ENCODE measurements around the gene SYCN.

The SYCN gene

DNA sequence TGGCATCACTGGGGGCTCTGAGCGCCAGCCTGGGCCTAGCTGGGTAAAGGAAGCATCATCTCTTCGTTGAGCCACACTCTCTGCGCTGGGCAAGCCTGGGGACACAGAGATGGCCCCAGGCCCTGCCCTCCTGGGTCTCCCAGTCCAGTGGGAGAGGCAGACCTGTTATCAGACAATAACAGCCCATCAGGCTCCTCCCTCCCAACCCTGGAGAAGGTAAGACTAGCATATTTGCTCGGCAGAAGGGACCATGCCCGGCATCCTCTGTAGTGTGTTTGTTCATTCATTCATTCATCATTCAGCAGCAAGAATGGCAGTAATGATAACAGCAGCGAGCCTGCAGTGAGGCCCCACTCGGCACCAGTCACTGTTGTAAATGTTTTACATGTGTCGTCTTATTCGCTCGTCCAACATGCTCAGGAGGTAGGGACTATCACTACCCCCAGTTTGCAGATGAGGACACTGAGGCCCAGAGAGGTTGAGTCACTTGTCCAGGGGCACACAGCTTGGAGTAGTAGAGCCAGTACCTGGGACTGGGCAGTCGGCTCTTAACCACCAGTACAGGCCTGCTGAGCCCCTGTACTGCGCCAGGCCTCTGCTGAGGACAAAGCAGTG lies 45.3 kb downstream of the SYCN start:
- Mint-ChIP-seq H3K4me3 (no peak overlapping the region), H3K4me1 (peaks cover 58% of the 10 kb centered on the region), H3K27me3 (no peaks in the 10 kb centered on the region), H3K27ac (peak overlapping the region in 1 of 2 donors; percentile 87), H3K9me3 (no peaks in the 10 kb centered on the region)
- no peak for DNase-seq
- ATAC-seq, result no peak

DNA sequence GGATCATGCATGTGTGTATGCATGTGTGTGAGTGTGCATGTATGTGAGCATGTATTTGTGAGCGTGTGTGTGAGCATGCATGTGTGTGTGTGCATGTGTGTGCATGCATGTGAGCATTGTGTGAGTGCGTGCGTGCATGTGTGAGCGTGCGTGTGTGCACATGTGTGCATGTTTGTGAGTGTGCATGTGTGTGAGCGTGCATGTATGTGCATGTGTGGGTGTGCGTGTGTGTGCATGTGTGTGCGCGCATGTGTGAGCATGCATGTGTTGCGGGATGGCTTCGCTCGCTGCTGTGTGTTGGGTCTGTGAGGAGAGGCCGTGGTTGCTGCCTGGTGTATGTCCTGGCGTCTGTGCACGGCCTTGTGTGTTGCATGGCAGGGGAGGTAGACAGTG lies 46.1 kb downstream of the SYCN start:
- ATAC-seq (no peak), DNase-seq (no peak)
- peaks cover 54% of the 10 kb centered on the region for H3K4me1 Mint-ChIP-seq
- no peaks in the 10 kb centered on the region for H3K27me3 Mint-ChIP-seq
- no peak overlapping the region for H3K4me3 Mint-ChIP-seq
- no peaks in the 10 kb centered on the region for H3K9me3 Mint-ChIP-seq
- no peak overlapping the region for H3K27ac Mint-ChIP-seq

DNA sequence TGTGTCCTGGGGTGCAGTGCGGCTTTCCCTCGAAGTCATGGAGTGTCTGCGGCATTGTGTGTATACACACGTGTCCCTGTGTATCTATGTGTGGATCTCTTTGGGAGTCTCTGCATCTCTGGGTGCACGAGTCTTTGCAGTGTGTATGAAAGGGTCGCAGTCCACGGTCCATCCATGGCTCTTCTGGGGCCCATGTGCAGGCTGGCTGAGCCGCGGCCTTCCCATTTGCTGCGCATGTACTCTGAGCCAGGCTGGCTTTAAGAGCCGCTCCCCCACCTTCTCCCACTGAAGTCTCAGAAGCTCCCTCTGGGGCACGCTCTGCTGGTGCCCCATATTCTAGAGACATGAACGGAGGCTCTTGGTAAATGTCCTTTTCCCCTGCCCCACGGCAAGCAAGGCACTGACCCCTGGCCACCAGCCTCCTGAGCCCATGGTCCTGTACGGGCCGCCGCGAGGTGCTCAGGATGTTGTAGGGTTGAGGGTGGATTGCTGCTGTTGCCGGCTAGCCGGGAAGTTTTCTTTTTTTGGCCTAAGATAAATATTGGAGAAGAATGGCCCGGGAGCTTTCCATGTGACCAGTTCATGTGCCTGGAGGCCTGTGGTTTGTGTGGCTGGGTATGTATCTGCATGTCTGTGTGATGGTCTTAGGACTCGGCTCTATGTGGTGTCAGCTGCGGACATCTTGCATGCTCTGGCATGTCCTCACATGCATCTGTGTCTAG lies 46.6 kb downstream of the SYCN start:
- Mint-ChIP-seq H3K27ac (no peak overlapping the region), H3K4me1 (peaks cover 48% of the 10 kb centered on the region), H3K4me3 (no peak overlapping the region), H3K27me3 (no peaks in the 10 kb centered on the region), H3K9me3 (no peaks in the 10 kb centered on the region)
- no peak for ATAC-seq
- DNase-seq, result no peak

DNA sequence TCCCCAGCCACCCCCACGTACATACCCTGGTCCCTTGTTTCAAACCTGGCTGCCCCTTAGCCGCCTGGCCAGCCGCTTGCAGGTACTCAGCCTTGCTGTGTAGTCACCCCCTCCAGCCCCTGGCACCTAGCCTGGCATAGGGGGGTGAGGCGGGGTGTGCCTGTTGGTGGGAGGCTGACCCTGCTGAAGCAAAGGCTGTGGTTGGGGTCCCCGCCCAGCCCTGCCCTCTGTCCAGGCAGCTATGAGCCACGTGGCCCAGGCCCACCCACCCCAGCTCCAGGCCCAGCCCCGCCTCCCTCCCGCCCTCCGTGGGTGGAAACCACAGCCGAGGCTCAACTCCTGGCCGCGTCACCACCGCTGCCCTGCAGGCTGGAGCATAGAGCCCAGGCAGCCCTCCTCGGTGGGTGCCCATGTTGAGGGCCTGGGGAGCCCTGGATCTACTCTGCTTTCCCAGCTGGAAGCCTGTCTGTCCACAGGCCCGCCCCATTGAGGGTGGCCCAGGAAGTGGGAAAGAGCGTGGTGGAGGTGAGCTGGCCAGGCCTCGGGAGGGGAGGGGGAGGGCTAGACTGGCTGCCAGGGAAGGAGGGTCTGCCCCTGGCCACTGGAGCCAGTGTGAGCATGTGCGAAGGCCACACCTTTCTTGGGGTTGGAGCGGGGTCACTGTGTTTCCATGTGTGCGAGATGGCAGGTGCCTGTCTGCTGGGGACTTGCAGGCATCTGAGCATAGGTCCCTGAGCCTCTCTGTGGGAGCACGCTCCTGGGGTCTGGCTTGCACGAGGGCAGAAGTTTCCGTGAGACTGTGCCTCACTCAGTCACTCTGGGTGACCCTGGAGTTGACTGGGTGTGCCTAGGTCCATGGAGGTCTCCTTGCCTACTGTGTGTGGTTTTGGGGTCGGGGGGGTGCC lies 47.5 kb downstream of the SYCN start:
- Mint-ChIP-seq H3K9me3 (no peaks in the 10 kb centered on the region), H3K4me1 (peaks cover 47% of the 10 kb centered on the region), H3K27ac (no peak overlapping the region), H3K4me3 (no peak overlapping the region), H3K27me3 (no peaks in the 10 kb centered on the region)
- ATAC-seq (peak; percentile 15), DNase-seq (no peak)

DNA sequence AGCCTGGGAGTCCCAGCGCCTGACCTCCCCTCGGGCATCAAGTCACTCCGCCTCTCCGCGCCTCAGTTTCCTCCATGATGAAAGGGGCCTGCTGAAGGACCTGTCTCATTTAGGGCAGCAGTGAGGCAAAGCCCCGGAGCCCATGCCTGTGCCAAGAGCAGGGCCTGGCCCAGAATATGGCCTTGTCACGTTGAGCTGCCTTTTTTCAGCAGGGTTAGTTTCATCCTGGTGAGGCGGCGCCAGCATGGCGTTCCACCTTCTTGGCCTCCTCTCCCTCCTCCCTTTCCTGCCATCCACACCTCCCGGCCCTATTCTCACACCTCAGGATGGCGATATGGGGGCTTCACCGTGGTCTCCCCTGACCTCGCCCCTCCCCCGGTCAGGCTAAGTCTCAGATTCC lies 48.3 kb downstream of the SYCN start:
- H3K9me3 Mint-ChIP-seq, result no peaks in the 10 kb centered on the region
- no peak overlapping the region for H3K4me3 Mint-ChIP-seq
- no peak for ATAC-seq
- H3K27ac Mint-ChIP-seq, result no peak overlapping the region
- peaks cover 54% of the 10 kb centered on the region for H3K4me1 Mint-ChIP-seq
- H3K27me3 Mint-ChIP-seq, result no peaks in the 10 kb centered on the region
- no peak for DNase-seq

DNA sequence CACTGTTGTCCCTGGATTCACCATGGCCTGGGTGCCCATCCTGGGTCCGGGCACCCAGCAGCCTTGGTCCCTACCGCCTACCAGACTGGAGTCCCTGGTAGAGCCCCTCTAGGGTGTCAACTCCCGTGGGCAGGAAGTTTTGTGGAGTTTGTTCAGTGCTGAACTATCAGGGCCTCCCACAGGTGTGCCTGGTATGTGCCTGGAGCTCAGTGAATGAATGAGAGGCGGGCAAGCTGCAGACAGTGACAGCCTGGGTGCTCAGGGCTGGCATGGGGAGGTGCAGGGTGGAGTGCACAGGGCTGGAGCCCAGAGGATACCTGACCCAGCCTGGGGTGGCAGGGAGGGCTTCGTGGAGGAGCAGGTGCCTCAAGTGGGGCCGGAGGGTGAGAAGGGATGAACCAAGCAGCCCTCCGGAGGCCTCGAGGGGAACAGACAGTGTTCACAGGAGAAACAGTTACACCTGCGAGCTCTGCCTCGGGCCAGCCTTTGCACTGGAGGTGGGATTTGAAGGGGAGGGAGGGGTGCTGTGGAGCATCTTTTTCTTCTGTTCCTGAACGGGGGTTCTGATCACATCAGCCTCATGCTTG lies 48.9 kb downstream of the SYCN start:
- H3K4me3 Mint-ChIP-seq, result no peak overlapping the region
- ATAC-seq (no peak), DNase-seq (no peak)
- H3K27ac Mint-ChIP-seq, result no peak overlapping the region
- H3K27me3 Mint-ChIP-seq, result no peaks in the 10 kb centered on the region
- H3K9me3 Mint-ChIP-seq, result no peaks in the 10 kb centered on the region
- H3K4me1 Mint-ChIP-seq, result peaks cover 57% of the 10 kb centered on the region

DNA sequence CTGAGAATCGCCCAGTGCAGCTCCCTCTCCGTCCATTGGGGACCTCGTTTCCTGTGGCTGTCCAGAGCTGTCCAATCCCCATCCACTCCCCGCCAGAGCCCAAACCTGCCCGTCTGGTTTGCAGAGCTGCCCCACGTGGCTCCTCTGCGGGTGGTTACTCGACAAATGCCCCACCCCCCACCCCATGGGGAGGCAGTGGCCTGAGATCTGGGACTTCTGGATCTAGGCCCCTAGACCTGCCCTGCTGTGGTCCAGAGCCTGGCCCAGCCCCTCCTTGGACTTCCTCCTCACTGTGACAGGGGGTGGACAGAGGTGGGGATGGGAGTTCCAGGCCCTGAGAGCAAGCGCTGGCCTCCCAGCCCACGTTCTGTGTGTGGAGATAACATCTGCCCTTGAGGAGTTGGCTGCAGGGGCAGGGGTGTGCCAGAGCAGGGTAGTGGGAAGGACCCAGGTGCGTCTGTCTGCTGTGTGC lies 49.4 kb downstream of the SYCN start:
- ATAC-seq (no peak), DNase-seq (no peak)
- H3K9me3 Mint-ChIP-seq, result no peaks in the 10 kb centered on the region
- no peaks in the 10 kb centered on the region for H3K27me3 Mint-ChIP-seq
- H3K27ac Mint-ChIP-seq, result no peak overlapping the region
- H3K4me1 Mint-ChIP-seq, result peaks cover 55% of the 10 kb centered on the region
- H3K4me3 Mint-ChIP-seq, result no peak overlapping the region

DNA sequence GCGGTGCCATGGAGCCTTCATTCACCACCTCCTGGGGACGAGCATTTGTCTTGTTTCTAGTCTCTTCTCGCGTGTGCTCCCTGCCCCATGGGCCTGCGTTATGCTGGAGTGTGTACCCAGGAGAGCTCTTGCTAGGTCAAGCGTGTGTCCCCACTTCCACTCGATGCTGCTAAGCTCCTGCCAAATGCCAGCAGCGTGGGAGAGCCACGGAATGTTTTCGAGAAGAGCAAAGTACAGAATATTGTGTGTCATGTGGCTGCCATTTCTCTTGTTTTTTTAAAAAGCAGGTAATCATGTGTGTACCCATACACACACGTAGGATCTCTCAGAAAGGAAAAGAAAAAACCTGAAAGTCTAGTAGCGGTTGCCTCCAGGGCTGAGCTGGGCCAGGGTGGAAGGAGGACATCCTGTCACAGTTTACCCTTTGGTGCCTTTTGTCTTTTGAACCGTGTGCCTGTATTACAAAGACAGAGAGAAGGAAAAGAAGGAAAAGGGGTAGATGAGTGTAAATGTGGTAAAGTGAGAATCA lies 49.9 kb downstream of the SYCN start:
- Mint-ChIP-seq H3K4me1 (peaks cover 50% of the 10 kb centered on the region), H3K9me3 (no peaks in the 10 kb centered on the region), H3K27me3 (no peaks in the 10 kb centered on the region), H3K4me3 (no peak overlapping the region), H3K27ac (no peak overlapping the region)
- no peak for ATAC-seq
- no peak for DNase-seq
